ENCODE data around the gene NUP210.
A peak's percentile ranks its signal among the peaks of the same experiment; 100 is the strongest.
"Not testable (repeated sequence)": the region's sequence is repeated elsewhere in the genome, so short reads cannot be mapped to it uniquely, and the experiment has no call there.

The NUP210 gene

GRCh38 chr3:13420045-13420830 lies at the start of gene NUP210:
Gene NUP210 (minus strand): TSS chr3:13420322. CDS start chr3:13420226, 96 bp downstream.
- peak; percentile 54 for DNase-seq

- DNase-seq, result no peak
Observed at GRCh38 chr3:13466781-13467180, 46.7 kb upstream of the NUP210 start.

GRCh38 chr3:13465236-13465873 lies 45.2 kb upstream of the NUP210 start:
- DNase-seq, result no peak

DNA sequence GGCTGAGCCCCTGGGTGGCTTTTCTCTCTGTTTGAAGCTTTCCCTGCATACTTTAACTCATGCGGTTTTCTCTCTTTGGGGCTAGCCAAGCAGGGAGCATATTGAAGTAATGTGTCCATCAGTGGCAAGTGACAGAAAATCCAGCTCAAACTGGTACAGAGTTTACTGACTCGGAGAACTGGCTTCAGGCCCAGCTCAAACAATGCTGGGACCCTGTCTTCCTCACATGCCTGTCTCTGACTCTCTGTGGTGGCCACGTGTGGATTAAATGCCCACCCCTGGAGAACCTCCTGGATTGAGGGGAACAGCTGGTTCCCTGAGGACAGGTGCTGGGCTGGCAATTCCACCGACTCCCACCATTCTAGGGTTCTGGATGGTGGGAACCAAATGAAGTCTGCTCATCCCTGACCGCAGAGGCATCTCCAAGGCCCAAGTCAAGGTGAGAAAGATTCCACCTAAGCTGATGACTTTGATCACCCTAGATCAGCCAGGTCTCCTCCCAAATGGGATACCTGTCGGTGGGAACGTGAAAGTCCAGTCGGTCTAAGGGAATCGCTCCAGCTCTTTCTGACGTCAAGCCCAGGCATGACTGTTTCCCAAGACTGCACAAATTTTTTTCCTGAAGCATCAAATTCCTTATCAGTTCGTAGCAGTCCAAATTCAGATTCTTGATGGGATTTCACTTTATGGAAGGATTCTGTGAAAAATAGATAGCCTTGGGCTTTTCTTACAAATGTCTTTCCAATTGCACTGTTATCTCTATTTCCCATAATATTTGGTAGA lies 43.7 kb upstream of the NUP210 start:
- no peak for DNase-seq

- no peak for DNase-seq
Observed at GRCh38 chr3:13462822-13463221, 42.7 kb upstream of the NUP210 start.

- DNase-seq, result no peak
Observed at GRCh38 chr3:13462125-13462629, 42.1 kb upstream of the NUP210 start.

DNA sequence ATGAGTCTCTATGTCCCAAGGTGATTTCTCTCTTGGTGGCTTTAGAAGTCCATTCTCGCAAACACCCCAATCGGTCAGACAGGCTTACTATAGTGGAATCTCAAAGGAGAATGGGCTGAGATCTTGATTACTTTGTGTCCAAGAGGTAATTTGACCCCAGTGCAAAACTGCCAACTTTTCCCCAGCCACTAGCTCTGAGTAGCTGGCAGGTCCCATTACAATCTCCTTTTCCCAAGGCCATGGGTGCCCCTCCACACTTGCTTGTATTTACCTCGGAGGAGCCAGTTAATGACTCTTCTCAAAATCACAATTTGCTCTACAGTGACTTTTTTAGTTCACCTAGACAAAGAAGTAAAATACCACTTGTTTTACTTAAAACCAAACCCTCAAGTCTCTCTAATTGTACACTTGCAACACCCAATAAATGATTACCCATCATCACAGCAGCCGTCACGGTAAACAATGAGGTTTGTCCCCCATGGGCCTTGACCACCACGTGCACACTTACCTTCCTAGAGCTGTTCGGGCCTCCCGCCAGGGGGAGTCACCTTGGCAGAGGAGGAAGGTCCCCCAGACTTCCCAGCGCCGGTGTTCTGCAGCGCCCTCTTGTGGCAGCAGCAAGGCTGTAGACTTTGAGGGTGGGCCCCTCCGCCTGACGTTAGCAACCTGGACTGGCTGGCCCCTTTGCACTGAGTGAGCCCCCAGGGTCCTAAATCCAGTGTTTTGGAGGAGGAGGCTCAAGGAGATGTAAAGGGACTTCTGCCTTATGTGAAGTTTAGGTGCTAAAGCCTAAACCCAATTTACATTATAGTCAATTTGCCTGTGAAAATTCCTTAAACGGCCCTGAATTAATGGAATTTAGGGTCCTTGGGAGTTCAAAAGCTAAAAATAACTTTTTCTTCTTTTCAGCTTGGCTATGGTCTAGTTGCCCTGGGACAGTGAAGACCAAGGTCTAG lies 41.3 kb upstream of the NUP210 start:
- DNase-seq, result no peak

GRCh38 chr3:13460341-13460736 lies 40.2 kb upstream of the NUP210 start:
- no peak for DNase-seq

DNA sequence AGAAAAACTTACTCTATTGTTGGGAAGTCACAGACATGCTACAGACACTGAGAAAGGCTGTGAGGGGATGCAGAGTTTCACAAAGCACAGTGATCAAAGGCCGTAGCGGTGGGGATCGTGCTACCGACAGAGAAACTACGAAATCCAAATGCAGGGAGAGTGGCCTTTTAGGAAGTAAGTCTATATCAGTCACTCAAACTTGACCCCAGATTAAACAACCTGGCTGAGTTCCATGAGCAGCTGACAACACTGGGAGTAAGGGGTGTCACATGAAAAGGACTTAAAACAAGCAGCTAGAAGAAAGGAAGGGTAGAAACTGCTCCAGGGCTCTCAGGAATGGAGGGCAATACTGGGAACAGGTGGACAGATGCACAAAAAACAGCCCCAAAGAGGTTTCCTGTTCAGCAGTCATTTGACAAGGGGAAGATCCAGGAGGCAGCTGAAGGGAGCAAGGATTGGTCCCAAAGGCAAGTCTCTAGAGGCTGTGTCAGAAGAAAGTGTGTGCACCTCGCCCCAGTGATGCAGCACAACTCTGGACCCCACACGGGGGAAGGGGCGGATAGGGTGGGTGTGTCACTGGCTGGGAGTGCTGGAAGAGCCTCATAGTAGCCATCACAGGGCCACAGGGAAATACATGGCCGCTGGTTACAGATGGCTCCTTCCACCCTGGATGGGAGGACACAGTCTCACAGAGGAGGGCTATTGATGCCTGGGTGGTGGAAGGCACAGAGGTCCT lies 39.7 kb upstream of the NUP210 start:
- DNase-seq, result no peak

- no peak for DNase-seq
Observed at GRCh38 chr3:13457593-13457992, 37.5 kb upstream of the NUP210 start.

DNA sequence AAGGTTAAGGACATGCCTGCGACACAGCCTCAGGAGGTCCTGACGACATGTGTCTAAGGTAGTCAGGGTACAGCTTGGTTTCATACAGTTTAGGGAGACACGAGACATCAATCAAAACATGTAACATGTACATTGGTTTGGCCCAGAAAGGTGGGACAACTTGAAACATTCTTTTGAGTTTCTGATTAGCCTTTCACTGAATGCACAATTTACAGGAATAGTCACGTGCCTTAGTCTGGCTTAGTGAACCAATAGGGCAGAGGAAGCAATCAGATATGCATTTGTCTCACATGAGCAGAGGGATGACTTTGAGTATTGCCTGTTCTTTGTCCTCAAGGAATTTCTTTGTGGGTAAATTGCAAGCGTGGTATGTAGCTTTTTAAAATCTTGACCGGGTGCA lies 35.5 kb upstream of the NUP210 start:
- no peak for DNase-seq

DNA sequence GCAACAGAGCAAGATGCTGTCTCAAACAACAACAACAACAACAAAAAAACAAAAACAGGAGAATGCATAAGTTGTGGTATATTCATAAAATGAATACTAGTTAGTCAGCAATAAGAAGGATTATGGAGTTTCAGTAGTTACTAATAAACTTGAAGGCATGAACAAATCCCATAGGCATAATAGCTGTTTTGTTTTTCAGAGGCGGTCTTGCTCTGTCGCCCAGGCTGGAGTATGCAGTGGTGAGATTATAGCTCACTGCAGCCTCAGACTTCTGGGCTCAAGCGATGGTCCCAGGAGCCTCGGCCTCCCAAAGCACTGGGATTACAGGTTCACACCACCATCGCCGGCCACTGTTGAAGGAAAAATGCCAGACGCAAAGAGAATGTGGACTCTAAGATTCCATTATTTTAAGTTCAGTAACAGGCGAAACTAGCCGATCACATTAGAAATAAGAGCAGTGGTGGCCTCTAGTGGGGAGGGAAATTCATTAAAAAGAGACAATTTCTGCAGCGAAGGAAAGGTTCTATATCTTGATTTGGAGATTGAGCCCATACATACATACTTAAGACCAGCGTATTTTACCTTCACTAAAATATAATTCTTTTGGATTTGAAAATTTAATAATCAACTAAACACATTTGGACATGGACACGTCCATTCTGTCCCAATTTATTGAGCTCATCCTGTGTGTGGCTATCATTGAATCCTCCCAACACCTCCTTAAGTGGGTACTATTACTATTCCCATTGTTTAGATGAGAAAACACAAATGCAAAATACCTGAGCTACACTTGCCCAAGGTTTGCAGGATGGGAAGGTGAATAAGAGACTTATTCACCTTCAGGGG lies 32.6 kb upstream of the NUP210 start:
- DNase-seq, result no peak

DNA sequence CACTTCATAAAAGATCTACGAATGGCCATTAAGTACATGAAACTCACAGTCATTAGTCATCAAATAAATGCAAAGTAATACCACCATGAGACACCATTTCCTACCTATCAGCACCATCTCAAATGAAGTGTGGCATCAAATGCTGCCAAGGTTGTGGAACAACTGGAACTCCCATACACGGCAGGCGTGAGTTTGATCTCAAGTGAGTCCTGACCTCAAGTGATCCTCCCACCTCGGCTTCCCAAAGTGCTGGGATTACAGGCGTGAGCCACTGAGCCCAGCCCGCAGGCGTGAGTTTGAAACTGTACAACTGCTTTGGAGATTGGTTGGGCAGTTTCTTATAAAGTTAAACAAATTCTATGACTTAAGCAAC lies 31.2 kb upstream of the NUP210 start:
- DNase-seq, result no peak

DNA sequence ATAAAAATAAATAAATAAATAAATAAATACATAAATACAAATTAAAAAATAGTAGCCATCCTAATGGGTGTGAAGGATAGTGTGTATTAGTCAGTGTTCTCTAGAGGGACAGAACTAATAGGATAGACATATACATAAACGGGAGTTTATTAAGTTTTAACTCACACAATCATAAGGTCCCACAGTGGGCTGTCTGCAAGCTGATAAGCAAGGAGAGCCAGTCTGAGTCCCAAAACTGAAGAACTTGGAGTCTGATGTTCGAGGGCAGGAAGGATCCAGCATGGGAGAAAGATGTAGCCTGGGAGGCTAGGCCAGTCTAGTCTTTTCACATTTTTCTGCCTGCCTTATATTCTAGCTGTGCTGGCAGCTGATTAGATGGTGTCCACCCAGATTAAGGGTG lies 22.8 kb upstream of the NUP210 start:
- not testable (repeated sequence) for DNase-seq

DNA sequence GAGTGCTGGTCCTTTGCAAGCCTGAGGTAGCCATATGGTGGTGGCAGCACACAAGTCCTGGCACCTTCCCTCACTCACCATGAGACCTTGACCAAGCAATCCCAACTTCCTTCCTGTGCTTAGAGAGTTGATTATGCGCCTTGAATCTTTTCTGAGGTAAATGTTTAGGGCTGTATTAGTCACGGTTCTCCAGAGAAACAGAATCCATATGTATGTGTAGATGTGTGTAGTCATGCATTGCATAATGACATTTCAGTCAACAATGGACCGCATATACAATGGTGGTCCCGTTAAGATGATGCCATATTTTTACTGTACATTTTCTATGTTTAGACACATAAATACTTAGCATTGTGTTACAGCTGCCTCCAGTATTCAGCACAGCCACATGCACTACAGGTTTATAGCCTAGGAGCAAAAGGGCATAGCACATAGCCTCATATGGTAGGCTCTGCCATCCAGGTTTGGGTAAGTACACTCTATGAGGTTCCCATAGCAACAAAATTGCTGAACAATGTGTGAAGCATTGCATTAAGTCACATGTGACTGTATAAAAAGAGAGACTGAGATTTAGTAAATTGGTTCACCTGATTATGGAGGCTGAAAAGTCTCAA lies 20.2 kb upstream of the NUP210 start:
- DNase-seq, result no peak

DNA sequence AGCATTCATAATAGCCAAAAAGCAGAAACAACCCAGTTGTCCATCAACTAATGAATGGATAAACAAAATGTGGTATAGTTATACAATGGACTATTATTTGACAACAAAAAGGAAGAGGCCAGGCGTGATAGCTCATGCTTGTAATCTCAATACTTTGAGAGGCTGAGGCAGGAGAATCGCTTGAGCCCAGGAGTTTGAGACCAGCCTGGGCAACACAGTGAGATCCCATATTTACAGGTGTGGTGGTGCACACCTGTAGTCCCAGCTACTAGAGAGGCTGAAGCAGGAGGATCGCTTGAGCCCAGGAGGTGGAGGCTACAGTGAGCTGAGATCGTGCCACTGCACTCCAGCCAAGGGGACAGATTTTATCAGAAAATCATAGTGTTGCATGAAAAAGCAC lies 16.1 kb upstream of the NUP210 start:
- DNase-seq, result not testable (repeated sequence)

GRCh38 chr3:13433912-13434311 lies 13.8 kb upstream of the NUP210 start:
- no peak for DNase-seq

DNA sequence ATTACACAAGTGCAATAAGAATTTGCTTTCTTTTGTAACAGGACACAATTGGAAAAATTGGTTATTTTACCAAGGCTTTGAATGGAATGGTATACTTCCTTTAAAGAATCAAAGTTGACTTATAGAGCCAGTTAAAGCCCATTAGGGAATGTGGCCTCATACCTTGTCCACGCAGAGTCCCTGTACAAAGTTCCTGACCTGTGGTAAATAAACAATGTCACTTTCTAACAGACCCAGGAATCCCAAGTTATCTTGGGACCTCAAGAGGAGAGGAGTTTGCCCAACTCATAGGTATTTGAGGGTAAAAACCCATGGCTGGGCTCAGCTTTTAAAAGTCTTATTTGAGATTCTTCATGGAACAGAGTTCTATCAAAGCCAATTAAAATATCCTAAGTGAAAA lies 12.0 kb upstream of the NUP210 start:
- DNase-seq, result no peak

DNA sequence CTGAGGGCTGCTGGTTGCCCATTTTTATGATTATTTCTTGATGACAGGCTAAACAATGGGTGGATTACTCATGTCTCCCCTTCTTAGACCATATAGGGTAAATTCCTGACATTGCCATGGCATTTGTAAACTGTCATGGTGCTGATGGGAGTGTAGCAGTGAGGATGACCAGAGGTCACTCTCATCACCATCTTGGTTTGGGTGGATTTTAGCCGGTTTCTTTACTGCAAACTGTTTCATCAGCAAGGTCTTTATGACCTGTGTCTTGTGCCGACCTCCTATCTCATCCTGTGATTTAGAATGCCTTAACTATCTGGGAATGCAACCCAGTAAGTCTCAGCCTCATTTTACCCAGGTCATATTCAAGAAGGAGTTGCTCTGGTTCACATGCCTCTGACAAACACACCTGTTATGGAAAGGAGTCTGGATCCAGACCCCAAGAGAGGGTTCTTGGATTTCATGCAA lies 10.3 kb upstream of the NUP210 start:
- not testable (repeated sequence) for DNase-seq

GRCh38 chr3:13429631-13430291 lies 9.6 kb upstream of the NUP210 start:
- no peak for DNase-seq
